Right lobe of liver (tissue), 6 donors: ENCODE measurements around the gene PCCA. TPM values are rescaled to one million over a fixed set of nuclear protein-coding genes. Genes with fewer than 3 reads are reported as not detected.

Source experiments
- ATAC-seq, 4 donors: fragments of 200-7000 bp; cut with Tn5 transposase; one replicate each; pipeline ENCODE4 v1.9.1; 2020; ENCODE audit warnings: mild to moderate bottlenecking in 4 of 4, moderate library complexity in 4 of 4
- DNase-seq, 3 donors: peaks; one replicate each; pipeline ENCODE4 v3.0.0-alpha.2; 2020
- H3K27ac ChIP-seq, 3 donors: fragments of 200-600 bp; one replicate each; pipeline ENCODE4 v1.8.0; 2022
- H3K27me3 ChIP-seq, 2 donors: fragments of 200-600 bp; one replicate each; pipeline ENCODE4 v1.8.0; 2022
- H3K36me3 ChIP-seq, 4 donors: fragments of 200-600 bp; sonication (generic) in 1 of 4; one replicate each; pipeline versions ENCODE4 v1.5.1 to v1.8.0; 2017 to 2022; ENCODE audit warnings: control low read depth in 1 of 4
- H3K4me1 ChIP-seq, 4 donors: fragments of 200-600 bp; sonication (generic) in 1 of 4; one replicate each; pipeline versions ENCODE4 v1.5.1 to v1.8.0; 2017 to 2022; ENCODE audit warnings: control low read depth in 1 of 4
- H3K4me3 ChIP-seq, 3 donors: fragments of 200-600 bp; one replicate each; pipeline ENCODE4 v1.8.0; 2022
- H3K9me3 ChIP-seq, 4 donors: fragments of 200-600 bp; sonication (generic) in 1 of 4; one replicate each; pipeline versions ENCODE4 v1.5.1 to v1.8.0; 2017 to 2022; ENCODE audit warnings: control low read depth in 1 of 4
- CTCF ChIP-seq, 4 donors: fragments of 200-600 bp in 3 of 4; fragments of 450-650 bp in 1 of 4; IDR thresholded peaks; one replicate each; pipeline versions ENCODE4 v1.5.1 to v1.8.0; 2016 to 2022; ENCODE audit warnings: antibody characterized with exemption in 4 of 4, mild to moderate bottlenecking in 2 of 4
- POLR2A ChIP-seq: fragments of 450-650 bp; IDR thresholded peaks from one replicate; pipeline ENCODE4 v1.6.1; 2017; ENCODE audit warnings: antibody characterized with exemption, mild to moderate bottlenecking
- WGBS: methylation state at CpG from one replicate; pipeline ENCODE4 v1.1.6; 2018; ENCODE audit warnings: low coverage, low lambda C conversion rate; ENCODE audit not compliant: insufficient coverage; ENCODE audit errors: missing lambda C conversion rate; 5-methylcytosine and 5-hydroxymethylcytosine counted together
- intact Hi-C, 2 donors: fragments of 100-400 bp; cut with DNase I; formaldehyde crosslinking; loops; one replicate each; pipeline versions ENCODE4 v1.11.2 to v1.14.1; 2022
- total RNA-seq, 6 experiments: library from RNA; depleted of rRNA in 2 of 6; stranded (reverse); fragments of >200 nt in 2 of 6; fragmentation: NEBNext Ultra II Directional in 3 of 6; extraction: Animal tissue kit (Norgen Biotek cat#: 25700) in 3 of 6; gene quantifications; one replicate each; pipeline versions ENCODE4 v1.1.0 to v1.2.4, GENCODE V29; 2016 to 2023
- donor health status: DM: no; HTN: yes; CAD: no.
- donor health status: DM: no; HTN: no; CAD: no.
- donor health status: DM: no; HTN: no; CAD: no.
- donor health status: DM: no; HTN: yes; CAD: no.
- donor health status: DM: no; HTN: yes; CAD: no.

PCCA gene
- total RNA-seq, 6 experiments from 2014 or later, result 58.2 to 161 (median 85.2) TPM

- TF ChIP-seq CTCF (IDR thresholded peaks at IDR 0.05) (no peak), POLR2A (no peak)
- H3K36me3 ChIP-seq, result peaks cover 0 to 4% (median under 1%) of the 10 kb centered on the region in 4 donors
- H3K27me3 ChIP-seq, result no peaks in the 10 kb centered on the region
- peak overlapping the region in 2 of 3 donors; percentile 8 to 12 for H3K4me3 ChIP-seq
- ATAC-seq (peak; percentile 83 to 91 (median 90)), DNase-seq (peak; percentile 72 to 91 (median 90))
- peak overlapping the region in 2 of 3 donors; percentile 70 to 79 for H3K27ac ChIP-seq
- peaks cover 0 to 34% (median 16%) of the 10 kb centered on the region in 4 donors for H3K4me1 ChIP-seq
- 37% methylated on average over 10 of the region's 19 CpGs for WGBS
- intact Hi-C loops, result no loop called here
- no peaks in the 10 kb centered on the region for H3K9me3 ChIP-seq
Measured at GRCh38 chr13:100533588-100534041, 444.7 kb downstream of the PCCA start.

GRCh38 chr13:100534147-100534843 lies 445.4 kb downstream of the PCCA start:
- Histone ChIP-seq H3K27ac (peak overlapping the region in 2 of 3 donors; percentile 70 to 79), H3K36me3 (no peaks in the 10 kb centered on the region), H3K9me3 (no peaks in the 10 kb centered on the region), H3K27me3 (no peaks in the 10 kb centered on the region), H3K4me3 (no peak overlapping the region), H3K4me1 (peaks cover 0 to 34% (median 16%) of the 10 kb centered on the region in 4 donors)
- no peak for TF ChIP-seq POLR2A
- TF ChIP-seq CTCF (IDR thresholded peaks at IDR 0.05), result no peak
- ATAC-seq, result peak in 2 of 4 donors; percentile 1 to 16
- 78% methylated on average over 9 of the region's 13 CpGs for WGBS
- intact Hi-C loops, result no loop called here
- DNase-seq, result peak in 1 of 3 donors; percentile 41

GRCh38 chr13:100534911-100535310 lies 446.0 kb downstream of the PCCA start:
- H3K27me3 ChIP-seq, result no peaks in the 10 kb centered on the region
- WGBS, result 47% methylated on average over 6 of the region's 6 CpGs
- TF ChIP-seq POLR2A (no peak), CTCF (IDR thresholded peaks at IDR 0.05) (no peak)
- no peak overlapping the region for H3K27ac ChIP-seq
- H3K36me3 ChIP-seq, result no peaks in the 10 kb centered on the region
- peaks cover 0 to 34% (median 14%) of the 10 kb centered on the region in 4 donors for H3K4me1 ChIP-seq
- H3K4me3 ChIP-seq, result no peak overlapping the region
- H3K9me3 ChIP-seq, result no peaks in the 10 kb centered on the region
- intact Hi-C loops, result no loop called here
- ATAC-seq (no peak), DNase-seq (peak in 1 of 3 donors; percentile 45)

- Histone ChIP-seq H3K27me3 (no peaks in the 10 kb centered on the region), H3K4me1 (peaks cover 0 to 28% (median 11%) of the 10 kb centered on the region in 4 donors), H3K4me3 (no peak overlapping the region), H3K36me3 (no peaks in the 10 kb centered on the region), H3K27ac (no peak overlapping the region), H3K9me3 (no peaks in the 10 kb centered on the region)
- intact Hi-C loops, result no loop called here
- ATAC-seq (no peak), DNase-seq (peak in 1 of 3 donors; percentile 40)
- no peak for TF ChIP-seq CTCF (IDR thresholded peaks at IDR 0.05)
- no peak for TF ChIP-seq POLR2A
- WGBS, result 74% methylated on average over 13 of the region's 16 CpGs
Measured at GRCh38 chr13:100535426-100536135, 446.7 kb downstream of the PCCA start.
